Stomach (tissue), 9 donors: ENCODE measurements around the gene TMEM161B. TPM values are rescaled to one million over a fixed set of nuclear protein-coding genes. Genes with fewer than 3 reads are reported as not detected.
"Not testable (repeated sequence)": the region's sequence is repeated elsewhere in the genome, so short reads cannot be mapped to it uniquely, and the experiment has no call there.

Experiments used
- DNase-seq, 2 donors: peaks; one replicate each; pipeline versions ENCODE4 v3.0.0 to v3.0.0-alpha.2; 2013 to 2019
- H3K27ac ChIP-seq, 5 donors: fragments of 200-600 bp in 4 of 5; sonication (generic) in 4 of 5; one replicate each; pipeline ENCODE4 v1.5.1; 2013 to 2019; ENCODE audit warnings: mild to moderate bottlenecking in 1 of 5, moderate library complexity in 1 of 5
- H3K27me3 ChIP-seq, 3 donors: fragments of 200-600 bp; sonication (generic); one replicate each; pipeline ENCODE4 v1.5.1; 2017 to 2019; ENCODE audit warnings: mixed run types in 1 of 3
- H3K36me3 ChIP-seq, 4 donors: fragments of 200-600 bp; sonication (generic); 1 replicate in 3 of 4; 2 replicates in 1 of 4; pipeline ENCODE4 v1.5.1; 2016 to 2019
- H3K4me1 ChIP-seq, 4 donors: fragments of 200-600 bp; sonication (generic); one replicate each; pipeline ENCODE4 v1.5.1; 2016 to 2019
- H3K4me3 ChIP-seq, 4 donors: fragments of 200-600 bp; sonication (generic) in 3 of 4; one replicate each; pipeline ENCODE4 v1.5.1; 2016 to 2019; ENCODE audit warnings: mild to moderate bottlenecking in 1 of 4
- H3K9me3 ChIP-seq, 4 donors: fragments of 200-600 bp; sonication (generic); one replicate each; pipeline ENCODE4 v1.5.1; 2016 to 2019
- EP300 ChIP-seq: sonication (generic); formaldehyde crosslinking; IDR thresholded peaks from one replicate; pipeline ENCODE4 v1.6.1; 2017; ENCODE audit warnings: antibody characterized with exemption
- POLR2A ChIP-seq, 4 donors: fragments of 450-650 bp; IDR thresholded peaks; one replicate each; pipeline ENCODE4 v1.6.1; 2016; ENCODE audit warnings: antibody characterized with exemption in 4 of 4, control low read depth in 2 of 4, mild to moderate bottlenecking in 1 of 4, moderate library complexity in 1 of 4
- POLR2AphosphoS5 ChIP-seq, 3 donors: sonication (generic); formaldehyde crosslinking; IDR thresholded peaks; one replicate each; pipeline ENCODE4 v1.6.1; 2016; ENCODE audit warnings: antibody characterized with exemption in 3 of 3
- WGBS, 5 donors: extraction: QIAGEN DNeasy Blood & Tissue Kit in 3 of 5; methylation state at CpG; one replicate each; pipeline versions ENCODE4 v1.1.5 to v1.1.7; 2013 to 2018; 5-methylcytosine and 5-hydroxymethylcytosine counted together
- intact Hi-C: fragments of 100-400 bp; cut with DNase I; formaldehyde crosslinking; loops from one replicate; pipeline ENCODE4 v1.15.1; 2023; ENCODE audit warnings: low total_unique reads
- polyA plus RNA-seq, 3 donors: library from polyadenylated mRNA; stranded (reverse); fragments of 200-250 nt; gene quantifications; one replicate each; pipeline ENCODE4 v1.2.3, GENCODE V29; 2013
- total RNA-seq, 5 donors: library from RNA; depleted of rRNA; stranded (reverse); fragments of >200 nt; gene quantifications; one replicate each; pipeline versions ENCODE4 v1.1.0 to v1.2.3, GENCODE V29; 2014 to 2016
- TF ChIP-seq, protein P1 (sequence below), 7 experiments: fragments of 450-650 bp in 4 of 7; fragments of 200-600 bp in 3 of 7; sonication (generic) in 3 of 7; IDR thresholded peaks; one replicate each; pipeline ENCODE4 v1.5.1; 2016 to 2019; ENCODE audit warnings: antibody characterized with exemption in 7 of 7, control low read depth in 2 of 7, mild to moderate bottlenecking in 1 of 7
- donor health status: healthy with polysubstance abuse.
- donor health status: Bipolar disorder and iron deficiency.
- donor health status: healthy.

TMEM161B gene
- total and polyA plus RNA-seq, 8 donors = 7.0 to 78.2 (median 35.8) TPM

DNA sequence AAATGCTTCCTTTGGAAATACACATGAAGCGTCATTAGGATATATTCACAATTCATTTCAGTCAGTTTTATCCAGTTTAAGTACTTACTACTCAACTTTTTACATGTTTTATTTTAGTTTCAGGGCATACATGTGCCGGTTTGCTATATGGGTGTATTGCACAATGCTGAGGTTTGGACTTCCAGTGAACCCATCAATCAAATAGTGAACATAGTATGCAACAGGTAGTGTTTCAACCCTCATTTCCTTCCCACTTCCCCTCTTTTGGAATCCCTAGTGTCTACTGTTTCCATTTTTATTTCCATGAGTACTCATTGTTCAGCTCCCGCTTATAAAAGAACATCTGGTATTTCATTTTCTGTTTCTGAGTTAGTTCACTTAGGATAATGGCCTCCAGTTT is 74.7 kb downstream of the TMEM161B start:
- Histone ChIP-seq H3K4me3 (no peak overlapping the region), H3K27ac (no peak overlapping the region), H3K27me3 (no peaks in the 10 kb centered on the region), H3K4me1 (no peaks in the 10 kb centered on the region), H3K9me3 (peaks cover 1 to 18% (median 17%) of the 10 kb centered on the region in 4 donors), H3K36me3 (peaks cover 14 to 69% (median 52%) of the 10 kb centered on the region in 4 donors)
- WGBS, 5 donors = 89 to 95% (median 94%) methylated on average over 3 of the region's 3 CpGs
- TF ChIP-seq EP300 (no peak), POLR2AphosphoS5 (IDR thresholded peaks at IDR 0.05) (no peak), POLR2A (IDR thresholded peaks at IDR 0.05) (no peak)
- TF ChIP-seq, protein P1, sequence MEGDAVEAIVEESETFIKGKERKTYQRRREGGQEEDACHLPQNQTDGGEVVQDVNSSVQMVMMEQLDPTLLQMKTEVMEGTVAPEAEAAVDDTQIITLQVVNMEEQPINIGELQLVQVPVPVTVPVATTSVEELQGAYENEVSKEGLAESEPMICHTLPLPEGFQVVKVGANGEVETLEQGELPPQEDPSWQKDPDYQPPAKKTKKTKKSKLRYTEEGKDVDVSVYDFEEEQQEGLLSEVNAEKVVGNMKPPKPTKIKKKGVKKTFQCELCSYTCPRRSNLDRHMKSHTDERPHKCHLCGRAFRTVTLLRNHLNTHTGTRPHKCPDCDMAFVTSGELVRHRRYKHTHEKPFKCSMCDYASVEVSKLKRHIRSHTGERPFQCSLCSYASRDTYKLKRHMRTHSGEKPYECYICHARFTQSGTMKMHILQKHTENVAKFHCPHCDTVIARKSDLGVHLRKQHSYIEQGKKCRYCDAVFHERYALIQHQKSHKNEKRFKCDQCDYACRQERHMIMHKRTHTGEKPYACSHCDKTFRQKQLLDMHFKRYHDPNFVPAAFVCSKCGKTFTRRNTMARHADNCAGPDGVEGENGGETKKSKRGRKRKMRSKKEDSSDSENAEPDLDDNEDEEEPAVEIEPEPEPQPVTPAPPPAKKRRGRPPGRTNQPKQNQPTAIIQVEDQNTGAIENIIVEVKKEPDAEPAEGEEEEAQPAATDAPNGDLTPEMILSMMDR (IDR thresholded peaks at IDR 0.05) = no peak
- intact Hi-C loops = no loop called here
- no peak for DNase-seq

DNA sequence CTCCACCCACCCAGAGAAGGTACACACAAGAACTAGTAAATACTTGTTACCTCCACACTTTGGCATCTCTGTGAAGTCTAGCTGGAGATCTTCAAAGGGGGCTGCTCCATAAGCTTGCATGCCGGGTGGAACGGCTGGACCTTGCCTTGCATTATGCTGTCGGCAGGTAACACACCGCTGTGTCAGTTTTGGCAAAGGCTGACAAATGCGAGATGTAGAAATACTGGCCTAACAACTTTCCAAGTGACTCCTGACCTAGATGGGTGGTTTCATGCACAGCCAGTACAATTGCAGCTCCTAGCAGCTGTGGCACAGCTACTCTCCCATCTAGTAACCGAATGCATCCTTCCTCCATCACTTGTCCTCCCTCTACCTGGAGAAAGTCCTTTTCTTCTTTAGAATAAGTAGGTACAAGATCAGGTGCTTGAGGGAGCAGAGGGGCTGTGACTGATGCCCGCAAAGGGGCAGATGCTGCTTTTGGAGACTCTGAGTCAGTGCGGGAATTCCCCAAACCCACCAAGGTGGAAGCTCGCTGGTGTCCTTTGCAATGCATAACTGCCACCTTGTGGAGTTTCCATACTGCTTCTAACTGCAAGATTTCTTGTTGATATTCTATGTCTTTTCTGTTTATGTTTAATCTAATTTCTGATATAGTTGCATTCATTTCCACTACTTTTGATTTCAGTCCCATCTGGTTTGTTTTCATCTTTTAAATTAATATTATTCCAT is 78.4 kb downstream of the TMEM161B start:
- peaks cover 14 to 44% (median 24%) of the 10 kb centered on the region in 4 donors for H3K36me3 ChIP-seq
- no peak overlapping the region for H3K27ac ChIP-seq
- no peak for DNase-seq
- H3K4me1 ChIP-seq = no peaks in the 10 kb centered on the region
- intact Hi-C loops = no loop called here
- TF ChIP-seq POLR2AphosphoS5 (IDR thresholded peaks at IDR 0.05) (no peak), EP300 (no peak), POLR2A (IDR thresholded peaks at IDR 0.05) (no peak)
- TF ChIP-seq, protein P1 (IDR thresholded peaks at IDR 0.05) = no peak
- H3K9me3 ChIP-seq = peaks cover 8 to 49% (median 38%) of the 10 kb centered on the region in 4 donors
- H3K27me3 ChIP-seq = no peaks in the 10 kb centered on the region
- WGBS, 5 donors = 83 to 95% (median 89%) methylated on average over 9 of the region's 9 CpGs
- no peak overlapping the region for H3K4me3 ChIP-seq

DNA sequence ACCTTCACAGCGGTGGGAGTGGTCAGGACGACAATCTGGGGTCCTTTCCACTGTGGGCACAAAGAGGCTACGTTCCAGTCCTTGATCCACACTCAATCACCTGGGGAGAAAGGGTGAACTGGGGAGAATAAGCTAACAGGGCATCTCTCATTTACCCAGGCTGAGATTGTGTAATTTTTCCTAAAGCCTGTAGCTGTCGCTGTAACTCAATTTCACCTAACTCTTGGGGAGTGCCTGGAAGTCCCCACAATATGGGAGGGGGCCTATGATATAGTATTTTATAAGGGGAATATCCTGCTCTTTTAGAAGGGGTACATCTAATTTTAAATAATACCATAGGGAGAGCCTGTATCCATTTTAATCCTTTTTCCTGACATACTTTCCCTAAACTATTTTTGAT is 79.2 kb downstream of the TMEM161B start:
- H3K27ac ChIP-seq, H3K4me3 ChIP-seq, H3K27me3 ChIP-seq, H3K4me1 ChIP-seq, intact Hi-C loops, DNase-seq: not testable (repeated sequence)
- 93 to 98% (median 95%) methylated on average over 4 of the region's 4 CpGs for WGBS, 5 donors
- Histone ChIP-seq H3K36me3 (peaks cover 12 to 42% (median 21%) of the 10 kb centered on the region in 4 donors), H3K9me3 (peaks cover 8 to 49% (median 38%) of the 10 kb centered on the region in 4 donors)

DNA sequence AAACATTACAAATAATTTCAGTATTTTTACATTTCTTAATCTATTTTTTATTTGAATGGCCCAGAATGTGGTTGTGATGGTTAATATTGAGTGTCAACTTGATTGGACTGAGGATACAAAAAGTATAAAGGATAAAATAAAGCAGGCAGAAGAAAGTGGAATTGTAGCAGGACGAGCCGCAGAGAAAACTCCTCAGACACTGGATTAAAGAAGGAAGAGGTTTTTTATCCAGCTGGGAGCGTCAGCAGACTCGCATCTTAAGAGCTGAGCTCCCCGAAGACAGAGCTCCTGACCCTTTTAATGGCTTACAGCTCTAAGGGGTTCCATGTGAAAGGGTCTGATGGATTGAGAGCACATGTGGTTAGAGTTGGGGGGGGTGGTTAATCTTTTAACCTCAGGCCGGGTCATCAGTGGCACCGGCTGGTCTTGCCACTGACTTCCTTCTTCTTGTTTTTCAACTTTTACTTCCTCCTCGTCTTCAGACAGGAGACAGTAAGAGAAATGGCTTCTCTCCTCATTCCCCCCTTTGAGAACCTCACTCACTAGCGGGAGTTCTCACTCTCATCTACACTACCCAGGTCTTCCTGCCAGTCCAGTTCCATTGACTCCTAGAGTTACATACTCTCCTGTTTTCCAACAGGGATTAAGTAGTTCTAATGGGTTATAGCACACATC is 80.0 kb downstream of the TMEM161B start:
- WGBS, 5 donors = 92 to 98% (median 96%) methylated on average over 9 of the region's 9 CpGs
- Histone ChIP-seq H3K9me3 (peaks cover 8 to 49% (median 38%) of the 10 kb centered on the region in 4 donors), H3K27ac (no peak overlapping the region), H3K36me3 (peaks cover 3 to 34% (median 16%) of the 10 kb centered on the region in 4 donors), H3K4me1 (no peaks in the 10 kb centered on the region), H3K4me3 (no peak overlapping the region), H3K27me3 (no peaks in the 10 kb centered on the region)
- DNase-seq = peak in 1 of 2 donors; percentile 9
- TF ChIP-seq, protein P1 (IDR thresholded peaks at IDR 0.05) = no peak
- TF ChIP-seq POLR2A (IDR thresholded peaks at IDR 0.05) (no peak), POLR2AphosphoS5 (IDR thresholded peaks at IDR 0.05) (no peak), EP300 (no peak)
- intact Hi-C loops = no loop called here
